Superior temporal gyrus (tissue), 1 donor: ENCODE data around the gene PXDN.

Source experiments
- DNase-seq: peaks from one replicate; pipeline ENCODE4 v3.0.0-alpha.2; 2016; ENCODE audit errors: extremely low spot score

The PXDN gene

GRCh38 chr2:1650085-1650872 lies 94.0 kb downstream of the PXDN start:
- no peak for DNase-seq

- DNase-seq = no peak
Measured at GRCh38 chr2:1649103-1650084, 94.9 kb downstream of the PXDN start.

- no peak for DNase-seq
Measured at GRCh38 chr2:1648241-1649102, 95.8 kb downstream of the PXDN start.

- DNase-seq = no peak
Measured at GRCh38 chr2:1647417-1648240, 96.7 kb downstream of the PXDN start.

GRCh38 chr2:1645761-1646476 lies 98.4 kb downstream of the PXDN start:
- no peak for DNase-seq

GRCh38 chr2:1644427-1644826 lies 99.9 kb downstream of the PXDN start:
- no peak for DNase-seq

GRCh38 chr2:1642993-1643619 lies 101.2 kb downstream of the PXDN start:
- no peak for DNase-seq

GRCh38 chr2:1642066-1642861 lies 102.1 kb downstream of the PXDN start:
- no peak for DNase-seq

- no peak for DNase-seq
Measured at GRCh38 chr2:1641523-1641922, 102.8 kb downstream of the PXDN start.

- no peak for DNase-seq
Measured at GRCh38 chr2:1640301-1641135, 103.8 kb downstream of the PXDN start.

- no peak for DNase-seq
Measured at GRCh38 chr2:1639086-1639858, 105.0 kb downstream of the PXDN start.

- no peak for DNase-seq
Measured at GRCh38 chr2:1638281-1638860, 105.9 kb downstream of the PXDN start.

- DNase-seq = no peak
Measured at GRCh38 chr2:1636791-1637415, 107.4 kb downstream of the PXDN start.

GRCh38 chr2:1635823-1636222 lies 108.5 kb downstream of the PXDN start:
- no peak for DNase-seq

GRCh38 chr2:1634681-1635341 lies 109.5 kb downstream of the PXDN start:
- DNase-seq = no peak
